Loucy (cell line): ENCODE results near the gene GBGT1.

Source experiments
- EZH2phosphoT487 ChIP-seq: fragments of 200-600 bp; IDR thresholded peaks from 2 replicates; pipeline ENCODE4 v1.6.1; 2018; ENCODE audit warnings: antibody characterized with exemption, mild to moderate bottlenecking, moderate library complexity, borderline replicate concordance
- TF ChIP-seq, protein P1 (sequence below): fragments of 200-600 bp; sonication (generic); conservative IDR thresholded peaks from 2 replicates; pipeline ENCODE4 v1.5.1; 2014; ENCODE audit warnings: mild to moderate bottlenecking, antibody characterized with exemption, low read length

DNA sequence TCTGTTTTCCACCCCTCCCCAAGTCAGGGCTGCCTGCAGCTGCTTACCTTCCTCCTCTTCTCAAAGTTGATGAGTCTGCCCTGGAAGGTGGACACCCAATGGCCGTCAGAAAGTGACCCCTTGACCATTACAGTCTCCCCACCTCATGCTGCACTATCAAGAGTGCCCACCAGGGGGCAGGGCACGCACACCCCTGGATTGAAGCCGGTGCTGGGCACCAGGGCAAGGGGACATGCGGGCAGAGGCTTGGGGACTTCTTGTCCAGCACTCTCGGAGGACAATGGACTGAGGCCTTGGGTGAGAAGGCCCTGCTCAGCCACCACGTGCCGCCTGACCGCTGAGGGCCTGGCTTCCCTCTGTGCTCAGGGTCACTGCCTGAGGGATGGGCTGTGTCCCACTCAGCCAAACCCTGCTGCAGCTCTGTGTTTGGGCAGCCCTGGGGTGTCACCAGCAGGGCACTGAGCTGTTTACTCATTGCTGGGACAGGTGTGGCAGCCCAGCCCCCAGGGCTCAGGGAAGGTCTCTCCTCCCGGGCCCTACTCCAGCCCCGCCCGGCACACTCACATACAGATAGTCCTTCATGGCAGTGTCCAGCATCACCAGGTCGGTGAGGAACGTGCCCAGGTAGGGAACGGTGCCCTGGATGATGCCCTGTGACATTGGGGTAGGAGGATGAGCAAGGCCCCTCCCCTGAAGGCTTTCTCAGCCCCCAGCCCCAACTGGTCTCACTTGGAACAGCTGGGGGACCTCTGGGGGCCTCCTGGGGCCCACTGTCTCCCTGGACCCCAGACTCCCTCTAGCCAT lies 60.3 kb downstream of the GBGT1 start:
- TF ChIP-seq, protein P1, sequence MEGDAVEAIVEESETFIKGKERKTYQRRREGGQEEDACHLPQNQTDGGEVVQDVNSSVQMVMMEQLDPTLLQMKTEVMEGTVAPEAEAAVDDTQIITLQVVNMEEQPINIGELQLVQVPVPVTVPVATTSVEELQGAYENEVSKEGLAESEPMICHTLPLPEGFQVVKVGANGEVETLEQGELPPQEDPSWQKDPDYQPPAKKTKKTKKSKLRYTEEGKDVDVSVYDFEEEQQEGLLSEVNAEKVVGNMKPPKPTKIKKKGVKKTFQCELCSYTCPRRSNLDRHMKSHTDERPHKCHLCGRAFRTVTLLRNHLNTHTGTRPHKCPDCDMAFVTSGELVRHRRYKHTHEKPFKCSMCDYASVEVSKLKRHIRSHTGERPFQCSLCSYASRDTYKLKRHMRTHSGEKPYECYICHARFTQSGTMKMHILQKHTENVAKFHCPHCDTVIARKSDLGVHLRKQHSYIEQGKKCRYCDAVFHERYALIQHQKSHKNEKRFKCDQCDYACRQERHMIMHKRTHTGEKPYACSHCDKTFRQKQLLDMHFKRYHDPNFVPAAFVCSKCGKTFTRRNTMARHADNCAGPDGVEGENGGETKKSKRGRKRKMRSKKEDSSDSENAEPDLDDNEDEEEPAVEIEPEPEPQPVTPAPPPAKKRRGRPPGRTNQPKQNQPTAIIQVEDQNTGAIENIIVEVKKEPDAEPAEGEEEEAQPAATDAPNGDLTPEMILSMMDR = peak; percentile 97
- no peak for TF ChIP-seq EZH2phosphoT487
